Right atrium auricular region (tissue), 2 donors: Measurements from ENCODE around the gene DOK6. TPM values are rescaled to one million over a fixed set of nuclear protein-coding genes. Genes with fewer than 3 reads are reported as not detected.

Source experiments
- DNase-seq: peaks from one replicate; pipeline ENCODE4 v3.0.0-alpha.2; 2019; ENCODE audit warnings: low spot score
- H3K27ac ChIP-seq, 2 donors: fragments of 200-600 bp; sonication (generic); 1 replicate in 1 of 2; 2 replicates in 1 of 2; pipeline ENCODE4 v1.5.1; 2016 to 2019
- H3K27me3 ChIP-seq, 2 donors: fragments of 200-600 bp; sonication (generic); one replicate each; pipeline versions ENCODE4 v1.5.1 to v1.6.0; 2017 to 2019
- H3K36me3 ChIP-seq: fragments of 200-600 bp; sonication (generic); one replicate; pipeline ENCODE4 v1.5.1; 2016
- H3K4me1 ChIP-seq, 2 donors: fragments of 200-600 bp; sonication (generic); one replicate each; pipeline versions ENCODE4 v1.5.1 to v1.6.0; 2017 to 2019
- H3K4me3 ChIP-seq, 2 donors: fragments of 200-600 bp; sonication (generic); 1 replicate in 1 of 2; 2 replicates in 1 of 2; pipeline ENCODE4 v1.5.1; 2017 to 2019; ENCODE audit warnings: mild to moderate bottlenecking in 1 of 2, moderate library complexity in 1 of 2
- H3K9me3 ChIP-seq, 2 donors: fragments of 200-600 bp; sonication (generic); one replicate each; pipeline ENCODE4 v1.5.1; 2019
- total RNA-seq, 2 donors: library from RNA; depleted of rRNA; stranded (reverse); fragments of >200 nt; gene quantifications; one replicate each; pipeline ENCODE4 v1.1.0, GENCODE V29; 2016
- TF ChIP-seq, protein P1 (sequence below), 2 donors: fragments of 200-600 bp; sonication (generic); IDR thresholded peaks; one replicate each; pipeline ENCODE4 v1.5.1; 2019; ENCODE audit warnings: antibody characterized with exemption in 2 of 2

The DOK6 gene
- total RNA-seq, 2 donors from 2014 or later: 2.0 to 5.7 TPM

DNA sequence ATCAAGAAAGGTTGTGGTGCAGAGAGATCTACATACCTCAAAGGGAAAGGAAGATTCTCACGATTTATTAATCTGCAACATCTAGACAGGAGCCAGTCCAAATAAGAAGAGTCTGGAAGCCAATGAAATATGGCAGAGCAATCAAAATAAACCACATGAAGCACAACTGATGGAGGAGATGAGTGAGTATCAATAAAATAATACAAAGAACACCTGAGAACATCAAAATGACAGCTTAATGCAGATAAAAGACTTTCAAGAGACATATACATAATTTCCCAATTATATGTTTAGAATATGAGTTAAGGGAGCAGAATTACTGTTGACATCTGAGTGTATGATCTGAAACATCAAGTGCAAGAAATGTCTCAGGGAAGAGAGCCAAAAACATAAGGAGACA lies 12.5 kb upstream of the DOK6 start:
- no peaks in the 10 kb centered on the region for H3K9me3 ChIP-seq
- H3K36me3 ChIP-seq: no peaks in the 10 kb centered on the region
- no peaks in the 10 kb centered on the region for H3K4me1 ChIP-seq
- no peak for DNase-seq
- TF ChIP-seq, protein P1, sequence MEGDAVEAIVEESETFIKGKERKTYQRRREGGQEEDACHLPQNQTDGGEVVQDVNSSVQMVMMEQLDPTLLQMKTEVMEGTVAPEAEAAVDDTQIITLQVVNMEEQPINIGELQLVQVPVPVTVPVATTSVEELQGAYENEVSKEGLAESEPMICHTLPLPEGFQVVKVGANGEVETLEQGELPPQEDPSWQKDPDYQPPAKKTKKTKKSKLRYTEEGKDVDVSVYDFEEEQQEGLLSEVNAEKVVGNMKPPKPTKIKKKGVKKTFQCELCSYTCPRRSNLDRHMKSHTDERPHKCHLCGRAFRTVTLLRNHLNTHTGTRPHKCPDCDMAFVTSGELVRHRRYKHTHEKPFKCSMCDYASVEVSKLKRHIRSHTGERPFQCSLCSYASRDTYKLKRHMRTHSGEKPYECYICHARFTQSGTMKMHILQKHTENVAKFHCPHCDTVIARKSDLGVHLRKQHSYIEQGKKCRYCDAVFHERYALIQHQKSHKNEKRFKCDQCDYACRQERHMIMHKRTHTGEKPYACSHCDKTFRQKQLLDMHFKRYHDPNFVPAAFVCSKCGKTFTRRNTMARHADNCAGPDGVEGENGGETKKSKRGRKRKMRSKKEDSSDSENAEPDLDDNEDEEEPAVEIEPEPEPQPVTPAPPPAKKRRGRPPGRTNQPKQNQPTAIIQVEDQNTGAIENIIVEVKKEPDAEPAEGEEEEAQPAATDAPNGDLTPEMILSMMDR (IDR thresholded peaks at IDR 0.05): no peak
- no peaks in the 10 kb centered on the region for H3K27me3 ChIP-seq
- no peak overlapping the region for H3K27ac ChIP-seq
- H3K4me3 ChIP-seq: no peak overlapping the region

DNA sequence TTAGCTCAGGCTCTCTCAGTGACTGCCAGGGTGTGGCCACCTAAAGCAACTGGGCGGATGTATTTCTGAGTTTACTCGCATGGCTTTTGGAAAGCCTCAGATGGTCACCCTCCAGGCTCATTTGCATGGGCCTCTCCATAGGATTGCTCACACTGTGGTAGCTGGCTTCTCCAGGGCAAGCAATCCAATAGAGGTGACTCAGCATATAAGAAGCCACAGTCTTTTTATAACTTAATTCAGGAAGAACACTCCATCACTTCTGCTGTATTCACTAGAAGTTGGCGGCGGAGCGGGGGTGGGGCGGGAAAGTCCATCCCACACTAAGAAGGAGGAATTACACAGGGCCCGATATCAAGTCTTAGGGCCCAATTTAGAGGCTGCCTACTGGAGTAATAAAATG lies 3.6 kb upstream of the DOK6 start:
- TF ChIP-seq, protein P1 (IDR thresholded peaks at IDR 0.05): no peak
- DNase-seq: no peak
- no peaks in the 10 kb centered on the region for H3K36me3 ChIP-seq
- H3K27ac ChIP-seq: no peak overlapping the region
- H3K27me3 ChIP-seq: no peaks in the 10 kb centered on the region
- H3K4me3 ChIP-seq: no peak overlapping the region
- peaks cover 0 to 4% of the 10 kb centered on the region in 2 donors for H3K9me3 ChIP-seq
- H3K4me1 ChIP-seq: peaks cover 0 to 5% of the 10 kb centered on the region in 2 donors

DNA sequence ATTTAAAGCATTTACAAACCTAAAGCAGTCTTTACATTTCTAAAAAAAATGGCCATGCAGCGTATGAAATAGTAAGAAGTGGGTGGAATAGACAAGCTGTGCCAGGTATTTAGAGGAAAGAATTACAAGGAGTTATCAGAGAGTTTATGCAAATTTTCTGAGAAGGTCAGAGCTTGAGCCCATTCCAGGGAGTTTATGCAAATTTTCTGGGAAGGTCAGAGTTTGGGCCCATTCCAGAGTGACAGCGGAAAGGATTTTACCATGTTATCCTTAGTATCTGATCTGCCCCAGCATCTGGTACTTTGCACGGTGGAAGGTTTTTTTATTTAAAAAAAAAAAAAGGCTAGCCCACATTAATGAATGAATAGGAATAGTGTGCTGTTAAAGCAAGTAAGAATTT lies 1.4 kb upstream of the DOK6 start:
- DNase-seq: no peak
- TF ChIP-seq, protein P1 (IDR thresholded peaks at IDR 0.05): no peak
- Histone ChIP-seq H3K36me3 (no peaks in the 10 kb centered on the region), H3K9me3 (peaks cover 0 to 4% of the 10 kb centered on the region in 2 donors), H3K4me1 (peaks cover 0 to 6% of the 10 kb centered on the region in 2 donors), H3K27ac (no peak overlapping the region), H3K27me3 (no peaks in the 10 kb centered on the region), H3K4me3 (peak overlapping the region in 1 of 2 donors; percentile 67)

DNA sequence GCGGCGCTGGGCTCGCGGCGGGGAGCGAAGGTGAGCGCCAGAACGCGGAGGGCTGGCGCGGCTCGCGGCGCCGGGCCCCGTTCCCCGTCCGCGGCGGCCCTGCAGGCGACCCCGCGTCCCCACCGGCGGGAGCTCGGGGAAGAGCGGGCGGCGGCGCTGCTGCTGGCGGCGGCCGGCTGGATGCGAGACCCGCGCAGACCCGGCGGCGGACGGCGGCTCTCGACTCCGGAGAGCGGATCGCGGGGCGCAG lies 213 bp downstream of the DOK6 start:
- no peak for DNase-seq
- peaks cover 0 to 6% of the 10 kb centered on the region in 2 donors for H3K4me1 ChIP-seq
- no peaks in the 10 kb centered on the region for H3K36me3 ChIP-seq
- no peaks in the 10 kb centered on the region for H3K27me3 ChIP-seq
- H3K9me3 ChIP-seq: peaks cover 0 to 4% of the 10 kb centered on the region in 2 donors
- H3K4me3 ChIP-seq: peak overlapping the region; percentile 54 to 67
- TF ChIP-seq, protein P1 (IDR thresholded peaks at IDR 0.05): no peak
- H3K27ac ChIP-seq: peak overlapping the region; percentile 60 to 78

DNA sequence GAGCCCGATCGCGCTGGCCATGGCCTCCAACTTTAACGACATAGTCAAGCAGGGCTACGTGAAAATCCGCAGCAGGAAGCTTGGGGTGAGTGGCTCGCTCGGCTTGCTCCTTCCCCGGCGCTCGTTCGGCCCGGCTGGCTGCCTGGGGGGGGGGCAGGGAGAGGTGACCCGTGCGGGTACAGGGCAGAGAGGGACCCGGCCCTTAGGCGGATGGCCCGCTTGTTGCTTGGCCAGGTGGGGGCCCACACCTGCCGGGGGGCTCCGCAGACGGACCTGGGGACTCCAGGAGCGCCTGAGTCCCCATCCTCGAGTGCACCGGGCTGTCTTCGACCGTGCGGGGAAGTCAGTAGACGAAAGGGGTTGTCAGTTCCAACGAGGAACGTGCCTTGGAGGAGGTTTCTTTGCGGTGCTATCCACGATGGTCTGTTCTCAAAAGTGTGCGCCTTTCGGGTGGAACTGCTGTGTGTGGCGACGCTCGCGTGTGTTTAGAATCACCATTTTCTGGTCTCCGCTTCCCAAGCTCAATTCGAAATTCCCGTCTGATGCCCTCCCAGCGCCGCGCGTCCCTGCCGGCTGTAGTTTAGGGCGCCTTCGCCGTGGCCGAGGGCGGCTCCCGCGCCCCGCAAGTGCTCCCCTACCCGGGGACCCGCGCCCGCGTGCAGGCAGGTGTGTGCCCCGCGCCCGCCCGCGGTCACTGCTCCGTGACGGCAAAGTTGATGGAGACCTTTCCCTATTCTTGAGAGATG lies 711 bp downstream of the DOK6 start:
- peaks cover 0 to 4% of the 10 kb centered on the region in 2 donors for H3K9me3 ChIP-seq
- peaks cover 0 to 6% of the 10 kb centered on the region in 2 donors for H3K4me1 ChIP-seq
- DNase-seq: no peak
- TF ChIP-seq, protein P1 (IDR thresholded peaks at IDR 0.05): no peak
- H3K27ac ChIP-seq: peak overlapping the region; percentile 60 to 78
- H3K36me3 ChIP-seq: no peaks in the 10 kb centered on the region
- H3K27me3 ChIP-seq: no peaks in the 10 kb centered on the region
- peak overlapping the region; percentile 54 to 67 for H3K4me3 ChIP-seq
